GM13976 (cell line): ENCODE measurements around the gene SLC4A3.

ENCODE experiments used
- DNase-seq: peaks from one replicate; pipeline ENCODE4 v3.0.0; 2012; ENCODE audit warnings: low spot score
- in situ Hi-C: fragments of 300-500 bp; cut with MboI; formaldehyde crosslinking; loops from one replicate; pipeline ENCODE4 v1.12.0; 2022; ENCODE audit warnings: low sequenced_read_pairs, mixed read lengths, inconsistent platforms; ENCODE audit not compliant: unreplicated experiment
- TF ChIP-seq, protein P1 (sequence below): IDR thresholded peaks from 2 replicates; pipeline ENCODE4 v1.5.1; 2012; ENCODE audit warnings: borderline replicate concordance, mild to moderate bottlenecking; ENCODE audit not compliant: insufficient read depth; ENCODE audit errors: extremely low read depth, missing control alignments, control extremely low read depth

SLC4A3 gene

DNA sequence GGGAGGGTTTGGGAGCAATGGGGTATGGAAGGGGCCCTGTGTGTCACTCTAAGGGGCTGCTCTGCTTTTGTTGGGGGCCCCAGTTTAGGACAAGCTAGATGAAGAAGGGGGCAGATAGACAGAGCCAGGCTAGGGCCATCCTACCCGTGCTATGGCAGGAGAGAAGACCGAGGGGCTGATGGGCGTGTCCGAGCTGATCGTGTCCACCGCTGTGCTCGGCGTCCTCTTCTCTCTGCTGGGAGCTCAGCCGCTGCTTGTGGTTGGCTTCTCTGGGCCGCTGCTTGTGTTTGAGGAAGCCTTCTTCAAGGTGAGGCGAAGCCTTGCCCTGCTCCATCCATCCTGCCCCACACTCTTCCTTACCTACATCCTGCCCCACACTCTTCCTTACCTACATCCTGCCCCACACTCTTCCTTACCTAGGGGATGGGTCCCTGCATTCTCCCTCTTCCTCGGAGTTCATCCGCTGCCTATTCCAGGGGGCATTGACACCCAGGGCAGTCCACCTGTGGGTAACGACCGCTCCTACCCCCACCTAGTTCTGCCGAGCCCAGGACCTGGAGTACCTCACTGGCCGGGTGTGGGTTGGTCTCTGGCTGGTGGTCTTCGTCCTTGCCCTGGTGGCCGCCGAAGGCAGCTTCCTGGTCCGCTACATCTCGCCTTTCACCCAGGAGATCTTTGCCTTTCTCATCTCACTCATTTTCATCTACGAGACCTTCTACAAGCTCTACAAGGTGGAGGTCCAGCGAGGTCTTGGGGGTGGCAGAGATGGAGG lies 8.9 kb downstream of the SLC4A3 start:
- TF ChIP-seq, protein P1, sequence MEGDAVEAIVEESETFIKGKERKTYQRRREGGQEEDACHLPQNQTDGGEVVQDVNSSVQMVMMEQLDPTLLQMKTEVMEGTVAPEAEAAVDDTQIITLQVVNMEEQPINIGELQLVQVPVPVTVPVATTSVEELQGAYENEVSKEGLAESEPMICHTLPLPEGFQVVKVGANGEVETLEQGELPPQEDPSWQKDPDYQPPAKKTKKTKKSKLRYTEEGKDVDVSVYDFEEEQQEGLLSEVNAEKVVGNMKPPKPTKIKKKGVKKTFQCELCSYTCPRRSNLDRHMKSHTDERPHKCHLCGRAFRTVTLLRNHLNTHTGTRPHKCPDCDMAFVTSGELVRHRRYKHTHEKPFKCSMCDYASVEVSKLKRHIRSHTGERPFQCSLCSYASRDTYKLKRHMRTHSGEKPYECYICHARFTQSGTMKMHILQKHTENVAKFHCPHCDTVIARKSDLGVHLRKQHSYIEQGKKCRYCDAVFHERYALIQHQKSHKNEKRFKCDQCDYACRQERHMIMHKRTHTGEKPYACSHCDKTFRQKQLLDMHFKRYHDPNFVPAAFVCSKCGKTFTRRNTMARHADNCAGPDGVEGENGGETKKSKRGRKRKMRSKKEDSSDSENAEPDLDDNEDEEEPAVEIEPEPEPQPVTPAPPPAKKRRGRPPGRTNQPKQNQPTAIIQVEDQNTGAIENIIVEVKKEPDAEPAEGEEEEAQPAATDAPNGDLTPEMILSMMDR: no peak
- in situ Hi-C loops: no loop called here

DNA sequence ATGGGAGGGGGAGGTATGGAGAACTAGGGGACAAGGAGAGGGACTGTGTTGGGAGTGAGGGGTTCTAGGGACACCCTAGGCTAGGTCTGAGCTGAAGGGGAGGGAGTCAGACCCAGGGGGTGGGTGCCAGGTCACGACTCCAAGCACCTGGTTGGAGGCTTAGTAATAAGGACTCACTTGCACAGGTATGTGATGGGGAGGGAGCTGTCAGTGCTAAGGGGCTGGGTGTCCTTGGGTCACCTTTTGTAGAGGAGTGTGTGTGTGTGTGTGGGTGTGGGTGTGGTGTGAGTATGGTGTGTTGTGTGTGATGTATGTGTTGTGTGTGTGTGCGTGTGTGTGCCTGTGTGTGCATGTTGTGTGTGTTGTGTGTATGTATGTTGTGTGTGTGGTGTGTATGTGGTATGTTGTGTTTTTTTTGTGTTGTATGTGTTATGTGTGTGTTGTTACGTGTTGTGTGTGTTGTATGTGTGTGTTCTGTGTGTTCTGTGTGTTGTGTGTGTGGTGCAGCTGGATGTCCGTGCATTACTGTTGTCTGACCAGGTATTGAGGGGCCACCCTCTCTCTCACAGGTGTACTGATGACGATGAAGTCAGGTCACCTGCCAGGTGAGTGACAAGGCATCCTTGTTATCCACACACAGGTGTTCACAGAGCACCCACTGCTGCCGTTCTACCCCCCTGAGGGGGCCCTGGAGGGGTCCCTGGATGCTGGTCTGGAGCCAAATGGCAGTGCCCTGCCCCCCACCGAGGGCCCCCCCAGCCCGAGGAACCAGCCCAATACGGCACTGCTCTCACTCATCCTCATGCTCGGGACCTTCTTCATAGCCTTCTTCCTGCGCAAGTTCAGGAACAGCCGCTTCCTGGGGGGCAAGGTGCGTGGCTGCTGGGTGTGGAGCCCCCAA lies 9.8 kb downstream of the SLC4A3 start:
- DNase-seq: peak; percentile 23
- in situ Hi-C loops: no loop called here
- TF ChIP-seq, protein P1: no peak

More for the DNA sequence above, 8.9 kb downstream of the SLC4A3 start:
- peak; percentile 29 for DNase-seq

DNA sequence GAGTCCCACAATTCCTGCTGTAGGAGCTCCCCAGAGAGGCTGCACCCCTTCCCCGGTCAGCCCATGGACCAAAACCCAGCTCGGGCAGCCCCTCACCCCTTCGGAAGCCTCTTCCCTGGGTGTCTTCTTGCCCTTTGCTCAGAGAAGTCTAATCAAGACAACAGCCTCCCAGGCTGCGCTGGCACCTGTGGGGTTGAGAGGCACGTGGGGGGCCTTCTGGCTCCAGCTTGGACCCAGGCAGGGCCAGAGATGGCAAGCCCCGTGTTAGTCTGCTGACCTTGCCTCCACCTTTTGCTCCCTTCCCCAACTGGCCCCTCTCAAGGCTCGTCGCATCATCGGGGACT lies 10.4 kb downstream of the SLC4A3 start:
- TF ChIP-seq, protein P1: no peak
- DNase-seq: peak; percentile 26
- in situ Hi-C loops: no loop called here

DNA sequence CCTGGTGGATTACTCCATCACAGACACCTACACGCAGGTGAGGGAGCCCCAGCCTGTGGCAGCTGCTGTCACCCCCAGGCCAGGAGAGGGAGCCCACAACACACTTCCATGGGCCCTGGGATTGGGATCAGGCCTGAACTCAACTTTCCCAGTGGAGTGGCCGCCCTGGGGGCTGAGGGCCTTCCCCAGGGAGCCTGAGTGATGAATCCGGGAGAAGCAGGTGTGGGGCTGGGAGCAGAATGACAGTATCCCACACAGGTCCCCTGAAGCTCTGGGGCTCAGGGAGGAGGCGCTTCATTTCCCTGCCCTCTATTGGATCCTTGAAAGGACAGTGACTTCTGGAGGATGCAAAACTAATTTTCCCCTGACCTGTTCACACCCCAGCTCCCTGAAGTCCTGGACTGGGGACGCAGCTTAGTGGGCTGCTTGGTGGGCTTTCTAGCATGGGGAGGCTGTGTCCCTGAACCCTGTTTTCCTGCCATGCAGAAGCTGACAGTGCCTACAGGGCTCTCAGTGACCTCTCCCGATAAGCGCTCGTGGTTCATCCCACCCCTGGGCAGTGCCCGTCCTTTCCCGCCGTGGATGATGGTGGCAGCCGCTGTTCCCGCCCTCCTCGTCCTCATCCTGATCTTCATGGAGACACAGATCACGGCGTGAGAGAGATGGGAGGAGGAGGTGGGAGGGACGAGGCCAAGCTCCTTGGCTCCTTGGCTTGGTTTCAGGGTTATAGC lies 11.0 kb downstream of the SLC4A3 start:
- in situ Hi-C loops: no loop called here
- TF ChIP-seq, protein P1: no peak
- peak; percentile 35 for DNase-seq

DNA sequence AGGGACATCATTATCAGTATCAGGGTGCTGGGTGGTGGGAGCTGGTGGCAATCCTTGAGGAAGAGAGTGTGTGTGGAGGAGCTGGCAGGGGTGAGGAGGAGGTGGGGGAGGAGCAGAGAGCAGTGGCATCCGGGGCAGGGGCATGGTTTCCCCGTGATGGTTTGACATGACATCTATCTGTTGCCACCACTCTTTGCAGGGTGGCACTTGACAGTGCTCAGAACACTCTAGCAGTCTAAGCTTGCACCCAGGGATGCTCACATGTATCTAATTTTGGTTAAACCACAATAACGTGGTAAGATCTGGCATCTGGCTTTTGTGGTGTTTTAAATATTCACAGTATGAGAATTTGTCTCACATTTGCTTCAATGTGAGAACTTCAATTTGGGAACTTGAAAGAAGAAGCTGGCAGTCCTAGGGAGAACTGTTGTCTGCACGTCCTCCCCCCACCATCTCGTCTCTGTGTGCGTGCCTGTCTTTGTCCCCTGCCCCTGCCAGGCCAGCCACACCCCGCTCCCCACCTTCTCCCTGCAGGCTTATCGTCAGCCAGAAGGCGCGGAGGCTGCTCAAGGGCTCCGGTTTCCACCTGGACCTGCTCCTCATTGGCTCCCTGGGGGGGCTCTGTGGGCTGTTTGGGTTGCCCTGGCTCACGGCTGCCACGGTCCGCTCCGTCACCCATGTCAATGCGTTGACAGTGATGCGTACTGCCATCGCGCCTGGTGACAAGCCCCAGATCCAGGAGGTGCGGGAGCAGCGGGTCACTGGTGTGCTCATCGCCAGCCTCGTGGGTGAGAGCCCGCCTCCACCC lies 11.7 kb downstream of the SLC4A3 start:
- in situ Hi-C loops: no loop called here
- peak; percentile 15 for DNase-seq
- TF ChIP-seq, protein P1: no peak
